ENCODE data around the gene BIRC6.
"Not testable (repeated sequence)": the region's sequence is repeated elsewhere in the genome, so short reads cannot be mapped to it uniquely, and the experiment has no call there.

Gene BIRC6

DNA sequence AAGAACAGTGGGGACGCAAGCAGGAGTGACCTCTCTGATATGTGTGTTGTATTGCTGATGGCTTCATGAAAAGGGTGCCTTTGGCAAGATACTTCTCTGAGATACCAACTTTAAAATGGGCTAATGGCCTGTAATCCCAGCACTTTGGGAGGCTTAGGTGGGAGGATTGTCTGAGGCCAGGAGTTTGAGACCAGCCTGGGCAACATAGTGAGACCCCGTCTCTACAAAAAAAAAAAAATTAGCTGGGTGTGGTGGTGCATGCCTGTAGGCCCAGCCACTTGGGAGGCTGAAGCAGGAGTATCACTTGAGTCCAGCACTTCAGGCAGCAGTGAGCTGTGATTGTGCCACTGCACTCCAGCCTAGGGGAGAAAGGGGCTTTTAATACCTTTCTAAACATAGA, 9.8 kb downstream of the BIRC6 start:
- Mint-ChIP-seq H3K4me3 (no peak overlapping the region), H3K27ac (no peak overlapping the region), H3K27me3 (ENCODE audit: low read depth) (no peaks in the 10 kb centered on the region), H3K4me1 (peaks cover 28% of the 10 kb centered on the region), H3K36me3 (ENCODE audit: low read depth) (peaks cover 19% of the 10 kb centered on the region), H3K9me3 (no peaks in the 10 kb centered on the region)
- TF ChIP-seq, protein P1, sequence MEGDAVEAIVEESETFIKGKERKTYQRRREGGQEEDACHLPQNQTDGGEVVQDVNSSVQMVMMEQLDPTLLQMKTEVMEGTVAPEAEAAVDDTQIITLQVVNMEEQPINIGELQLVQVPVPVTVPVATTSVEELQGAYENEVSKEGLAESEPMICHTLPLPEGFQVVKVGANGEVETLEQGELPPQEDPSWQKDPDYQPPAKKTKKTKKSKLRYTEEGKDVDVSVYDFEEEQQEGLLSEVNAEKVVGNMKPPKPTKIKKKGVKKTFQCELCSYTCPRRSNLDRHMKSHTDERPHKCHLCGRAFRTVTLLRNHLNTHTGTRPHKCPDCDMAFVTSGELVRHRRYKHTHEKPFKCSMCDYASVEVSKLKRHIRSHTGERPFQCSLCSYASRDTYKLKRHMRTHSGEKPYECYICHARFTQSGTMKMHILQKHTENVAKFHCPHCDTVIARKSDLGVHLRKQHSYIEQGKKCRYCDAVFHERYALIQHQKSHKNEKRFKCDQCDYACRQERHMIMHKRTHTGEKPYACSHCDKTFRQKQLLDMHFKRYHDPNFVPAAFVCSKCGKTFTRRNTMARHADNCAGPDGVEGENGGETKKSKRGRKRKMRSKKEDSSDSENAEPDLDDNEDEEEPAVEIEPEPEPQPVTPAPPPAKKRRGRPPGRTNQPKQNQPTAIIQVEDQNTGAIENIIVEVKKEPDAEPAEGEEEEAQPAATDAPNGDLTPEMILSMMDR (IDR thresholded peaks at IDR 0.05; ENCODE audit: unreplicated experiment in 3 of 3): no peak

DNA sequence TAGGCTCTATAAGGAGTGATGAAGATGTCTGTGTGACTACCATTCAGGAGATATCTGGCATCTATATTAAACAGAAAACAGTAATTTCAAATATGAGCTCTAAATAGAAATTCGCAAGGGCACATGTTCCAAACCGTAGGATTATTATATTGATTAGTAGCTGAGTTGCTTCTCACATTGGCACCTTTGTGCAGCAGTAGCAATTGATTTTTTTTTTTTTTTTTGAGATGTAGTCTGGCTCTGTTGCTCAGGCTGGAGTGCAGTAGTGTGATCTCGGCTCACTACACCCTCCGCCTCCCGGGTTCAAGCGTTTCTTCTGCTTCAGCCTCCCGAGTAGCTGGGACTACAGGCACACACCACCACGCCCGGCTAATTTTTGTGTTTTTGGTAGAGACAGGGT, 12.4 kb downstream of the BIRC6 start:
- Mint-ChIP-seq H3K36me3 (ENCODE audit: low read depth) (peaks cover 27% of the 10 kb centered on the region), H3K27me3 (ENCODE audit: low read depth) (no peaks in the 10 kb centered on the region), H3K27ac (no peak overlapping the region), H3K4me3 (no peak overlapping the region), H3K4me1 (peaks cover 23% of the 10 kb centered on the region), H3K9me3 (no peaks in the 10 kb centered on the region)
- TF ChIP-seq, protein P1 (IDR thresholded peaks at IDR 0.05; ENCODE audit: unreplicated experiment in 3 of 3): no peak

DNA sequence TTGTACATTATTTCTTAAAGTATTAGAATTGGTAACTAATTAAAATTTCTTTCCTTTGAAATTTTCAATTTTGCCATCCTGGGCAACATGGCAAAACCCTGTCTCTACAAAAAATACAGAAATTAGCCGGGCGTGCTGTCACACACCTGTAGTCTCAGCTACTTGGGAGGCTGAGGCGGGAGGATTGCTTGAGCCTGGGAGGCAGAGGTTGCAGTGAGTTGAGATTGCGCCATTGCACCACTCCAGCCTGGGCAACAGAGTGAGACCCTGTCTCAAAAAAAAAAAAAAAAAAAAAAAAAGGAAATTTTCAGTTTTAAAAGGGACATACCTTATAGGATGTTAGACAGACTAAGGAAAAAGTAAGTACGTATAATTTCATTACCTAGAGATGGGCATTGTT, 14.1 kb downstream of the BIRC6 start:
- H3K27ac Mint-ChIP-seq; H3K9me3 Mint-ChIP-seq; H3K27me3 Mint-ChIP-seq (ENCODE audit: low read depth); H3K4me3 Mint-ChIP-seq: not testable (repeated sequence)
- H3K36me3 Mint-ChIP-seq (ENCODE audit: low read depth): peaks cover 29% of the 10 kb centered on the region
- H3K4me1 Mint-ChIP-seq: peaks cover 15% of the 10 kb centered on the region

GRCh38 chr2:32372519-32373182, 15.8 kb downstream of the BIRC6 start:
- no peaks in the 10 kb centered on the region for H3K27me3 Mint-ChIP-seq (ENCODE audit: low read depth)
- no peak overlapping the region for H3K27ac Mint-ChIP-seq
- peaks cover 19% of the 10 kb centered on the region for H3K4me1 Mint-ChIP-seq
- H3K4me3 Mint-ChIP-seq: no peak overlapping the region
- TF ChIP-seq, protein P1 (IDR thresholded peaks at IDR 0.05; ENCODE audit: unreplicated experiment in 3 of 3): no peak
- no peaks in the 10 kb centered on the region for H3K9me3 Mint-ChIP-seq
- H3K36me3 Mint-ChIP-seq (ENCODE audit: low read depth): peaks cover 29% of the 10 kb centered on the region

- TF ChIP-seq, protein P1 (IDR thresholded peaks at IDR 0.05; ENCODE audit: unreplicated experiment in 3 of 3): no peak
- no peak overlapping the region for H3K4me3 Mint-ChIP-seq
- peaks cover 24% of the 10 kb centered on the region for H3K36me3 Mint-ChIP-seq (ENCODE audit: low read depth)
- peaks cover 21% of the 10 kb centered on the region for H3K4me1 Mint-ChIP-seq
- H3K9me3 Mint-ChIP-seq: no peaks in the 10 kb centered on the region
- no peak overlapping the region for H3K27ac Mint-ChIP-seq
- H3K27me3 Mint-ChIP-seq (ENCODE audit: low read depth): no peaks in the 10 kb centered on the region
These were observed 18.5 kb downstream of the BIRC6 start for GRCh38 chr2:32375228-32375892.

GRCh38 chr2:32376756-32377155, 19.9 kb downstream of the BIRC6 start:
- no peak overlapping the region for H3K4me3 Mint-ChIP-seq
- peaks cover 27% of the 10 kb centered on the region for H3K36me3 Mint-ChIP-seq (ENCODE audit: low read depth)
- H3K27me3 Mint-ChIP-seq (ENCODE audit: low read depth): no peaks in the 10 kb centered on the region
- TF ChIP-seq, protein P1 (IDR thresholded peaks at IDR 0.05; ENCODE audit: unreplicated experiment in 3 of 3): no peak
- peaks cover 21% of the 10 kb centered on the region for H3K4me1 Mint-ChIP-seq
- H3K9me3 Mint-ChIP-seq: no peaks in the 10 kb centered on the region
- H3K27ac Mint-ChIP-seq: no peak overlapping the region
